Measurements from ENCODE around the gene EFTUD2.

- TF ChIP-seq POLR2AphosphoS5 (IDR thresholded peaks at IDR 0.05; ENCODE audit: low read depth, low read length) (no peak), POLR2A (IDR thresholded peaks at IDR 0.05; ENCODE audit: low read depth, low read length) (no peak), TAF1 (IDR thresholded peaks at IDR 0.05; ENCODE audit: borderline replicate concordance, low read depth, low read length) (no peak)
These were observed 62.0 kb downstream of the EFTUD2 start for GRCh38 chr17:44837196-44837595.
